ENCODE results near the gene MAOB.

DNA sequence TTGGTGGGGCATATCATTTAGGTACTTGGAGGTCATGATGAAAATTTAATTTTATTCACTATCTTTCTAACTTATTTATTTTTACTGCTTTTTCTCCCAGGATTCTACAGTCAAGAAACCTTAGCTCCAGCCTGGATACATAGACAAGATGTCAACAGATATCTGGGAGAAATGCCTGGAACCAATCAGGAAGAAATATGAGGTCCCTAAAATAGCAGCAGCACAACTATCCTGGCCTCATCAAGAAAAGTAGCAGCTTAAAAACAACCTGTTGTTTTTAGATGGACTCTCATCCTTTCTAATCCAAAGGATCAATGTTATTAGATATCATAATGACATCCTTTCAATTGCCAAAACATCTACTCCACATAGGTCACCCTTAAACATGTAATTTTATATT lies 54.5 kb downstream of the MAOB start:
- TF ChIP-seq, protein P1, sequence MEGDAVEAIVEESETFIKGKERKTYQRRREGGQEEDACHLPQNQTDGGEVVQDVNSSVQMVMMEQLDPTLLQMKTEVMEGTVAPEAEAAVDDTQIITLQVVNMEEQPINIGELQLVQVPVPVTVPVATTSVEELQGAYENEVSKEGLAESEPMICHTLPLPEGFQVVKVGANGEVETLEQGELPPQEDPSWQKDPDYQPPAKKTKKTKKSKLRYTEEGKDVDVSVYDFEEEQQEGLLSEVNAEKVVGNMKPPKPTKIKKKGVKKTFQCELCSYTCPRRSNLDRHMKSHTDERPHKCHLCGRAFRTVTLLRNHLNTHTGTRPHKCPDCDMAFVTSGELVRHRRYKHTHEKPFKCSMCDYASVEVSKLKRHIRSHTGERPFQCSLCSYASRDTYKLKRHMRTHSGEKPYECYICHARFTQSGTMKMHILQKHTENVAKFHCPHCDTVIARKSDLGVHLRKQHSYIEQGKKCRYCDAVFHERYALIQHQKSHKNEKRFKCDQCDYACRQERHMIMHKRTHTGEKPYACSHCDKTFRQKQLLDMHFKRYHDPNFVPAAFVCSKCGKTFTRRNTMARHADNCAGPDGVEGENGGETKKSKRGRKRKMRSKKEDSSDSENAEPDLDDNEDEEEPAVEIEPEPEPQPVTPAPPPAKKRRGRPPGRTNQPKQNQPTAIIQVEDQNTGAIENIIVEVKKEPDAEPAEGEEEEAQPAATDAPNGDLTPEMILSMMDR (IDR thresholded peaks at IDR 0.05; ENCODE audit: low read depth, low read length, poor library complexity, severe bottlenecking): no peak
- no peak for TF ChIP-seq EZH2phosphoT487 (IDR thresholded peaks at IDR 0.05; ENCODE audit: borderline replicate concordance, low read length)

All from DOHH2 (cell line).